SU-DHL-6 (cell line): ENCODE measurements around the gene SPG7.

Experiments
- EZH2phosphoT487 ChIP-seq: fragments of 200-600 bp; sonication (generic), shearing (Covaris generic); conservative IDR thresholded peaks from 2 replicates; pipeline ENCODE4 v1.6.1; 2018; ENCODE audit warnings: mild to moderate bottlenecking, antibody characterized with exemption, low read length, moderate library complexity, mixed read lengths
- TF ChIP-seq, protein P1 (sequence below): fragments of 200-600 bp; sonication (generic); IDR thresholded peaks from one replicate; pipeline ENCODE4 v1.5.1; 2017; ENCODE audit warnings: antibody characterized with exemption, mild to moderate bottlenecking, low read length, moderate library complexity; ENCODE audit not compliant: insufficient read depth, poor library complexity, severe bottlenecking

DNA sequence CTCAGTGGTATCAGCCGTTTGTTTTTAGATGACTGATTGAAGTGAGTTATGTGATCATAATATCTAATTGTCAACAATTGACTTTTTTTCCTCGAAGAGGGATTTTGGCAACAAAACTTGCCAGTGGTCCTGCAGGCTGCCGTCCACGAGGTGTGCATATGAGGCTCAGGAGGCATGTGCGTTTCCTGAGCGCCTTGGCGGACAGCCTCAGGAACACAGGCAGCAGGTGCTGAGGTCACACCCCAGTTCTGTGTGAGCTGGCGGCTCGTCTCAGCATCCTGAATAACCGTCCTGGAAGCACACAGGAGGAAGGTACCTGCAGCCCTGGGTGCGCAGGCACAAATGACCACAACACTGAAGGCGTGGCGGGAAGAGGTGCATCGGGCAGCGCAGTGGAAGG lies 11.7 kb downstream of the SPG7 start:
- TF ChIP-seq, protein P1, sequence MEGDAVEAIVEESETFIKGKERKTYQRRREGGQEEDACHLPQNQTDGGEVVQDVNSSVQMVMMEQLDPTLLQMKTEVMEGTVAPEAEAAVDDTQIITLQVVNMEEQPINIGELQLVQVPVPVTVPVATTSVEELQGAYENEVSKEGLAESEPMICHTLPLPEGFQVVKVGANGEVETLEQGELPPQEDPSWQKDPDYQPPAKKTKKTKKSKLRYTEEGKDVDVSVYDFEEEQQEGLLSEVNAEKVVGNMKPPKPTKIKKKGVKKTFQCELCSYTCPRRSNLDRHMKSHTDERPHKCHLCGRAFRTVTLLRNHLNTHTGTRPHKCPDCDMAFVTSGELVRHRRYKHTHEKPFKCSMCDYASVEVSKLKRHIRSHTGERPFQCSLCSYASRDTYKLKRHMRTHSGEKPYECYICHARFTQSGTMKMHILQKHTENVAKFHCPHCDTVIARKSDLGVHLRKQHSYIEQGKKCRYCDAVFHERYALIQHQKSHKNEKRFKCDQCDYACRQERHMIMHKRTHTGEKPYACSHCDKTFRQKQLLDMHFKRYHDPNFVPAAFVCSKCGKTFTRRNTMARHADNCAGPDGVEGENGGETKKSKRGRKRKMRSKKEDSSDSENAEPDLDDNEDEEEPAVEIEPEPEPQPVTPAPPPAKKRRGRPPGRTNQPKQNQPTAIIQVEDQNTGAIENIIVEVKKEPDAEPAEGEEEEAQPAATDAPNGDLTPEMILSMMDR = no peak
- no peak for TF ChIP-seq EZH2phosphoT487
